ENCODE results near the gene CC2D2A. TPM values are rescaled to one million over a fixed set of nuclear protein-coding genes. Genes with fewer than 3 reads are reported as not detected.

Gene CC2D2A
- total and polyA plus RNA-seq, 2 donors = 25.6 to 40.5 TPM

GRCh38 chr4:15543537-15544247 lies 74.0 kb downstream of the CC2D2A start:
- 74% methylated on average over 6 of the region's 6 CpGs for WGBS
- no peak overlapping the region for H3K27ac ChIP-seq (ENCODE audit: low read depth)
- DNase-seq (ENCODE audit: extremely low spot score) = no peak
- H3K4me3 ChIP-seq (ENCODE audit: low read depth, low read length) = no peak overlapping the region
- H3K36me3 ChIP-seq (ENCODE audit: insufficient read depth) = no peaks in the 10 kb centered on the region
- no peaks in the 10 kb centered on the region for H3K4me1 ChIP-seq (ENCODE audit: insufficient read depth)

DNA sequence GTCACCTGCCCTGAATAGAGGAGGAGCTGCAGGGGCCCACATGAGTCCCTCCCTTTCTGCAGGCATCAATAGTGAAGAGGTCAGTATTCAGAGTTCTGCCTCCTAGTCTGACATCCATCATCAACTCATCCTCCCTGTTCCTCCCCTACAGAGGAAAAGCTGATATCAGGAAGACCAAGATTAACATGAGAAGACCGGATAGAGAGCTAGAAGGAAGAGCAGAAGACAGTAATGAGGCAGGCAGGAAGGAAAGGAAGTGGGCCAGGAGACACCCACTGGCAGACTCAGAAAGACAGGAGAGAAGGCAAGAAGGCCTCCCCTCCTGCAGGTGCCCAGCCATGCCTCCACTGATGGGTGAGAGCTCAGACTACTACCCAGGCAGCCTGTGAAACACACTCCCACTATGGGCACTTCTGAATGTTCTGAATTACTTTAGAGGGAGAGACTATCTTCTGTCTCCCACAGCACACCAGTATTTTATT lies 74.6 kb downstream of the CC2D2A start:
- Histone ChIP-seq H3K4me3 (ENCODE audit: low read depth, low read length) (no peak overlapping the region), H3K36me3 (ENCODE audit: insufficient read depth) (no peaks in the 10 kb centered on the region), H3K27ac (ENCODE audit: low read depth) (no peak overlapping the region), H3K4me1 (ENCODE audit: insufficient read depth) (no peaks in the 10 kb centered on the region)
- WGBS = 74% methylated on average over 1 of the region's 1 CpG
- DNase-seq (ENCODE audit: extremely low spot score) = no peak

DNA sequence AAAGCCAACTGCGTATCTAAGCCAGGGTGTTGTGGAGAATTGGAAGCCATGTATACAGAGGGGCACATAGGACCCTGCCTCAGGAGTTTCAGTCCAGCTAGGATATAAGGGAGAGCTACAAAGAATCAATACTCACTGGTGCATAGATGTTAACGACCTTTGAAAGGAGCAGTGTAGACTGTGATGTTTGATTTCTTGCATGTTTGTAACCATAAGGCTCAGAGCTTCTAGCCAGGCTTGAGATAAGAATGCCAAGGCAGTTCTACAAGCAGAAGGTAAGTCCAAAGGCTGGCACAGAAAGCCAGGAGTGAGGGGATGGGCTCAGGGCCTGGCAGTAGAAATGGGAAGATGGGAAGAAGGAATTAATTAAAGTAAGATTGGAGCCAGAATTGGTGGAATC lies 75.7 kb downstream of the CC2D2A start:
- Histone ChIP-seq H3K4me1 (ENCODE audit: insufficient read depth) (no peaks in the 10 kb centered on the region), H3K27ac (ENCODE audit: low read depth) (no peak overlapping the region), H3K36me3 (ENCODE audit: insufficient read depth) (no peaks in the 10 kb centered on the region), H3K4me3 (ENCODE audit: low read depth, low read length) (no peak overlapping the region)
- no peak for DNase-seq (ENCODE audit: extremely low spot score)
- WGBS = 96% methylated on average over 2 of the region's 2 CpGs

GRCh38 chr4:15547392-15547791 lies 77.7 kb downstream of the CC2D2A start:
- H3K27ac ChIP-seq (ENCODE audit: low read depth) = no peak overlapping the region
- H3K36me3 ChIP-seq (ENCODE audit: insufficient read depth) = no peaks in the 10 kb centered on the region
- no peak overlapping the region for H3K4me3 ChIP-seq (ENCODE audit: low read depth, low read length)
- H3K4me1 ChIP-seq (ENCODE audit: insufficient read depth) = no peaks in the 10 kb centered on the region
- 81% methylated on average over 3 of the region's 3 CpGs for WGBS
- no peak for DNase-seq (ENCODE audit: extremely low spot score)

DNA sequence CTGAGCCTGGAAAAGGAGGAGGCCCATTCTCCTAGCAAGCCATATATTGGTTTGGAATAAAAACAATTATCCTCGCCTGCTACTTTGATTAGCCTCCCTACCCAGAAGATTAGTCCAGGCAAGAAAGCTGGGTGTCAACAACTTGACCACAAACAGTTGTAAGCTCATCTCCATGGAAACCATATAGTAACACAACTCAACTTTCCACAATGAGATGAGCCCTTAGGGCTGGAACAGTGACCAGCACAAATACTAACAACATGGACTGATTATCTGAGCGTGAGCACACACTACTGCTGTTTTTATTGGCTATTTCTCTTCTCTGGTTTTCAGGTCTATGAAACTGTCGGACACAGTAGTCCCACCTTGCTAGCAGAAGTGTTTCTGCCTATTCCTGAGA lies 80.8 kb downstream of the CC2D2A start:
- no peak for DNase-seq (ENCODE audit: extremely low spot score)
- H3K27ac ChIP-seq (ENCODE audit: low read depth) = no peak overlapping the region
- 97% methylated on average over 3 of the region's 3 CpGs for WGBS
- no peak overlapping the region for H3K4me3 ChIP-seq (ENCODE audit: low read depth, low read length)
- H3K36me3 ChIP-seq (ENCODE audit: insufficient read depth) = no peaks in the 10 kb centered on the region
- no peaks in the 10 kb centered on the region for H3K4me1 ChIP-seq (ENCODE audit: insufficient read depth)

DNA sequence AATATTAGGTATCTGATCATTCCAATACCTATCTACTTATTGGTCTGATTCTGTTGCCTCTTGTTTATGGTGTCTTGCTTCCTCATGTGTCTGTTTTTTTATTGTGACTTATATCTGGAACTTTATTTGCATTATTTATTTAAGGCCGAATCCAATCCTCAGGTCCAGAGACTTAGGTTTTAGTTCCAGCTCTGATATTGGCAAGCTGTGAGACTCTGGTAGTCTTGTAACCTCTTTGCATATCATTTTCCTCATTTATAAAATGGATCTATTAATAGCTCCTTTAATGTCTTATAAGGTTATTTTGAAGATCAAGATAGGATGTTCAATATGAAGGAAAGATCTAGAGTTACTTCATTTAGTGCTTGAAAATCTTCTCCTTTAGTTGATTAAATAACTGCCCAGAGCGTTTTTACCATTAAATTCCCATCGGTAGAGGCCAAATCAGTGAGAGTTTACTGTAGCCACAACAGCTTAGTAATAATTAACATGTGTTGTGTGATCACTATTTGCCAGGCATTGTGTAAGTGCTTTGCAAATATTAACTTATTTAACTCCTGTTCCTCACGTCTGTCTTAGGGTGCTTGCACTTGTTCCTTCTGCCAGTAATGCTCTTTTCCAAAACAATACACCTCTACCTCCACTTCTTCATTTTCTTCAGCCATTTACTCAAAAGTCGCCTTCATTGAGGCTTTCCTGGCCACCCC lies 82.2 kb downstream of the CC2D2A start:
- WGBS = 83% methylated on average over 5 of the region's 5 CpGs
- DNase-seq (ENCODE audit: extremely low spot score) = no peak
- H3K27ac ChIP-seq (ENCODE audit: low read depth) = no peak overlapping the region
- H3K4me1 ChIP-seq (ENCODE audit: insufficient read depth) = no peaks in the 10 kb centered on the region
- H3K36me3 ChIP-seq (ENCODE audit: insufficient read depth) = no peaks in the 10 kb centered on the region
- no peak overlapping the region for H3K4me3 ChIP-seq (ENCODE audit: low read depth, low read length)

- WGBS = 94% methylated on average over 6 of the region's 6 CpGs
- Histone ChIP-seq H3K36me3 (ENCODE audit: insufficient read depth) (no peaks in the 10 kb centered on the region), H3K4me1 (ENCODE audit: insufficient read depth) (no peaks in the 10 kb centered on the region), H3K27ac (ENCODE audit: low read depth) (no peak overlapping the region), H3K4me3 (ENCODE audit: low read depth, low read length) (no peak overlapping the region)
- no peak for DNase-seq (ENCODE audit: extremely low spot score)
Measured at GRCh38 chr4:15552557-15553362, 83.1 kb downstream of the CC2D2A start.

- no peak overlapping the region for H3K4me3 ChIP-seq (ENCODE audit: low read depth, low read length)
- no peak for DNase-seq (ENCODE audit: extremely low spot score)
- 90% methylated on average over 4 of the region's 4 CpGs for WGBS
- H3K4me1 ChIP-seq (ENCODE audit: insufficient read depth) = no peaks in the 10 kb centered on the region
- H3K27ac ChIP-seq (ENCODE audit: low read depth) = no peak overlapping the region
- H3K36me3 ChIP-seq (ENCODE audit: insufficient read depth) = no peaks in the 10 kb centered on the region
Measured at GRCh38 chr4:15556511-15557092, 86.9 kb downstream of the CC2D2A start.

DNA sequence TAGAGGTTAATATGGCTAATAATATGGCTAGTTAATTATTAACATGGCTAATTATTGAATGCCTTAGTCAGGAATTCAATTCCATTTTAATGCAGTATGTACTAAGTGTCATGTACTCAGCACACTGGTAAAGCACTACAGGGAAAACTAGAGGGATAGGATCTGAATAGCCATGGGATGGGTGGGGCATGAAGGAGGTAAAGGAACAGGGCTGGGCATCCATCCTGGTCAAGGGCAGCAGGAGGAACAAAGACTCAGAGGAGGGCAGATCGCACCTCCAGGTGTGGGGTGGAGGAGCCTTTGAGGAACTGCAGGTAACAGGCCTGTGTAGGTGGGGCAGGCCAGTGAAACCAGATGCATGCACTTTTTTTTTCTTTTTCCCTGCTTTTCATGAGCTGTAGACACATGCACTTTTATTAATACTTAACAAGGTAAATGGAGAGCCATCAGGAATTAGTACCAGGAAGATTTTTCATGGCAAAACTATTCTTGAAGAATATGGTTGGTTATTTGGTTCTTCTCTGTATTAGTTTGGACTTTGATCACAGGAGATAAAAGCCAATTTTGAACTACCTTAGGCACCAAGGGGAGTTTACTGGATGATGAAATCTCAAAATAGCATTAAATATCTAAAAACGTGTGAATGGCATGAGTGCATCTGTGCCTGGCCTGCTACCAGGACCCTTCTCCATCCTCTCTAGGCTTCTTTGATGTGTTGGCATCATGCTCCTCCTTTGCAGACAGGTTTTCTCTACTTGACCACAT lies 88.3 kb downstream of the CC2D2A start:
- no peaks in the 10 kb centered on the region for H3K4me1 ChIP-seq (ENCODE audit: insufficient read depth)
- H3K36me3 ChIP-seq (ENCODE audit: insufficient read depth) = no peaks in the 10 kb centered on the region

GRCh38 chr4:15558561-15558960 lies 88.9 kb downstream of the CC2D2A start:
- DNase-seq (ENCODE audit: extremely low spot score) = no peak
- H3K27ac ChIP-seq (ENCODE audit: low read depth) = no peak overlapping the region
- 85% methylated on average over 2 of the region's 2 CpGs for WGBS

More for the DNA sequence above, 88.3 kb downstream of the CC2D2A start:
- no peak for DNase-seq (ENCODE audit: extremely low spot score)
- H3K27ac ChIP-seq (ENCODE audit: low read depth) = no peak overlapping the region
- no peak overlapping the region for H3K4me3 ChIP-seq (ENCODE audit: low read depth, low read length)
- WGBS = 88% methylated on average over 2 of the region's 2 CpGs

DNA sequence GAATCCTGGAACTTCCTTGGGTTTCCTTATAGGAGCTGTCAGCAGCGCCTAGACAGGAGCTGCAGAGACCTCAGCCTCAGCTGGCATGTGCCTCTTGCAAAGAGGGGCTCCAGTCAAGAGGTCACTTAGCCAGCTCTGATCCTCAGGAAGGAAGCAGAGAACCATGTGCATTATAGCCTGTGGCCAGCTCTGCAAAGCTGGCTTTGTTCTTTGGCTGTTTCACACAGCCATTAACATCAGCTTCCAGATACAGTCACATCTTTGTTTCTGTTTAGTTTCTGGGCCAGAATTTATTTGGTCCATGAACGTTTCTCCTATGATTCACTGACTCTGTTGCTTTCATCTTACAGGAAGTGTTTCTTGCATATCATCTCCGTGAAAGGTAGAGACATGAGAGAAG lies 92.4 kb downstream of the CC2D2A start:
- Histone ChIP-seq H3K4me1 (ENCODE audit: insufficient read depth) (no peaks in the 10 kb centered on the region), H3K4me3 (ENCODE audit: low read depth, low read length) (no peak overlapping the region), H3K36me3 (ENCODE audit: insufficient read depth) (no peaks in the 10 kb centered on the region), H3K27ac (ENCODE audit: low read depth) (no peak overlapping the region)
- 50% methylated on average over 3 of the region's 3 CpGs for WGBS
- DNase-seq (ENCODE audit: extremely low spot score) = no peak

More at GRCh38 chr4:15558561-15558960, 88.9 kb downstream of the CC2D2A start:
- no peaks in the 10 kb centered on the region for H3K4me1 ChIP-seq (ENCODE audit: insufficient read depth)
- no peaks in the 10 kb centered on the region for H3K36me3 ChIP-seq (ENCODE audit: insufficient read depth)
- no peak overlapping the region for H3K4me3 ChIP-seq (ENCODE audit: low read depth, low read length)

DNA sequence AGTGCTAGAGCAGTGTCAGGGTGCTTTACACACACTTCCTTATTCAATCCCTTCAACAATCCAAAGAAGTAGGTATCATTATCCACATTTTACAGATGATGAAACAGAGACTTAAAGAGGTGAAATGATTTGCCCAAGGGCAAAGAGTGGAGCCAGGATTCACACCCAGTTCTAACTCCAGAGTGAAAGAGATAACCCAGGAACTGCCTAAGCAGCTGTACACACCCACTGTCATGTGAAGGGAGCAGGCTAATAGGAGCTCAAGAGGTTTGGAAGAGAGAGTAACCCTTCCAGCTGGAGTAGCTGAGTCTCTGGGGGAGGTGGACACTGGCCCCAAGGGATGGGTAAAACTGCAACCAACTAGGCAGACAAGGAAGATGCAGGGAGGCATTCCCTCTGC lies 92.9 kb downstream of the CC2D2A start:
- Histone ChIP-seq H3K4me1 (ENCODE audit: insufficient read depth) (no peaks in the 10 kb centered on the region), H3K27ac (ENCODE audit: low read depth) (no peak overlapping the region), H3K4me3 (ENCODE audit: low read depth, low read length) (no peak overlapping the region), H3K36me3 (ENCODE audit: insufficient read depth) (no peaks in the 10 kb centered on the region)
- no peak for DNase-seq (ENCODE audit: extremely low spot score)

DNA sequence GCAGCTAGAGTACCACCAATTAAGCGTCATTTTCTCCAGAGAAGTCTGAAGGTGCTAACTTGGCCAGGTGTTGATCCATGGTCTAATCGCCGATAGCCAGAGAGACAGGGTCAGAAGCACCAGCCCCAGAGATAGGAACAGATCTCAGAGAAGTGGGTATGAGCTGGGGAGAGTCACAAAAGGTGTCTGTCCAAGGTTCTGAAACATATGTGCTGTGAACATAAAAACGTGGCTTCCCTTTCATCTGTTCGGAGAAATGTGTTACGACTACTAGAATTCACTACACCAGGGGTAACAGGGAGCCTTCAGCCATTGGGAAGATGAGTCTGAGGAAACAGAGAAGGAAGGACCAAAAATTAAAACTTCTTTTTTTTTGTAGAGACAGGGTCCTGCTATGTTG lies 94.2 kb downstream of the CC2D2A start:
- H3K4me3 ChIP-seq (ENCODE audit: low read depth, low read length) = no peak overlapping the region
- DNase-seq (ENCODE audit: extremely low spot score) = no peak
- 75% methylated on average over 6 of the region's 6 CpGs for WGBS
- no peaks in the 10 kb centered on the region for H3K4me1 ChIP-seq (ENCODE audit: insufficient read depth)
- H3K36me3 ChIP-seq (ENCODE audit: insufficient read depth) = no peaks in the 10 kb centered on the region
- H3K27ac ChIP-seq (ENCODE audit: low read depth) = no peak overlapping the region
